Measurements from ENCODE around the gene UQCRQ.

GRCh38 chr5:132889501-132889900, 23.1 kb downstream of the UQCRQ start:
- TF ChIP-seq CTCF (conservative IDR thresholded peaks at IDR 0.05) (no peak), ZFX (IDR thresholded peaks at IDR 0.05) (no peak)
